SK-N-MC (cell line): Measurements from ENCODE around the gene ZNF93.

Source experiments
- EZH2 ChIP-seq: fragments of 200-600 bp; sonication (generic); IDR thresholded peaks from one replicate; pipeline ENCODE4 v1.6.1; 2017; ENCODE audit warnings: antibody characterized with exemption
- POLR2AphosphoS5 ChIP-seq: IDR thresholded peaks from 2 replicates; pipeline ENCODE4 v1.6.1; 2012; ENCODE audit warnings: mild to moderate bottlenecking, low read depth, low read length, borderline replicate concordance

DNA sequence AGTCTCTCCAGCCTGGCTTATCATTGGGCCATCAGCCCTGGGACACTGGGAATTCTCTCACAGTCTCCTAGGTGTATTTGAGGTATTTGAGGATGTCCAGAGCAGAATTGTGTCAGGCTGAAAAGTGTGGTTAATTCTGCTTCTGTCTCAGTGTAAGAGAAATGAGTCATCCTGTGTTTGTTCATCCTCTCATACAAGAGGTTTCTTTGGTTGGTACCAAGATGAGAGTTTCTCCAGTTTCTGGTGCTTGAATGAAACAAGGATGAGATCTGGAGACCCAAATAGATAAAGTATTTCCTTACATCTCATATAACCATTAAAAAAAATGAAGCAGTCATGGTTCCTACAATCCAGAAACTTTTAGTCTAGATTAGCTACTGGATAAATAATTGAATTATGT, 27.4 kb upstream of the ZNF93 start:
- no peak for TF ChIP-seq POLR2AphosphoS5
- TF ChIP-seq EZH2: no peak
